ENCODE data around the gene UQCC3.
A peak's percentile ranks its signal among the peaks of the same experiment; 100 is the strongest.

DNA sequence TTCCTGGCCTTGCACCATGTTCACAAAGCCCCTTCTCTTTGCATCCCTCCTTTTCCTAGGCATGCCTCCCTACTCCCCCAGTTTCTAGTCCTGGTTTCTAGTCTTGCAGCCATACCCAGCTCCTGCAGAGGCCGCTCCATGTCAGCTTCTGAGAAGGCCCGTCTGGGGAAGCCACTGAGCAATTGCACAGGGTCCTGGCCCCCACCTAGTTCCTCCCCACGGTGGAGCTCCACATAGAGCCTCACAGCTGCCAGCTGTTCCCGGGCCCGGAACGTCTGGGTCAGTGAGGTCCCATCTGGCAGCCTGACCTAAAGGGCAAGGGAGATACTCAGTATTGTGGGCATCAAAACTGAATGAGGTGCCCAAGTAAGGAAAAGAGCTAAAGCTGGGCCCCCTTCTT, 5.2 kb downstream of the UQCC3 start:
- TF ChIP-seq MAX (CRISPR knock-in tag; IDR thresholded peaks at IDR 0.05) (no peak), STAG1 (CRISPR knock-in tag; IDR thresholded peaks at IDR 0.05; ENCODE audit: borderline replicate concordance) (no peak), CEBPB (tag; IDR thresholded peaks at IDR 0.05) (no peak), PHF8 (IDR thresholded peaks at IDR 0.05; ENCODE audit: borderline replicate concordance, low read length) (no peak), SAFB2 (IDR thresholded peaks at IDR 0.05; ENCODE audit: borderline replicate concordance, low read depth, low read length, severe bottlenecking) (no peak), U2AF2 (optimal IDR thresholded peaks at IDR 0.05; ENCODE audit: low read depth, low read length) (no peak), HEY1 (CRISPR knock-in tag; IDR thresholded peaks at IDR 0.05; ENCODE audit: borderline replicate concordance) (no peak), ZC3H8 (IDR thresholded peaks at IDR 0.05) (no peak), RAD21 (CRISPR knock-in tag; conservative IDR thresholded peaks at IDR 0.05 in 1 of 2, IDR thresholded peaks at IDR 0.05 in 1 of 2) (peak in 1 of 2 experiments; percentile 22; a peak in 1 of 4 replicates), USF2 (CRISPR knock-in tag; IDR thresholded peaks at IDR 0.05) (no peak), SPI1 (IDR thresholded peaks at IDR 0.05; ENCODE audit: borderline replicate concordance, low read depth, low read length) (no peak), EP300 (IDR thresholded peaks at IDR 0.05; ENCODE audit: low read length) (no peak), BMI1 (IDR thresholded peaks at IDR 0.05; ENCODE audit: low read length) (no peak), NCOA1 (IDR thresholded peaks at IDR 0.05; ENCODE audit: low read depth) (no peak)
